Activated CD4-positive, alpha-beta T cell treated with anti-CD3 and anti-CD28 coated beads for 1 hour (primary cell): ENCODE data around the gene NCAPH2.
A peak's percentile ranks its signal among the peaks of the same experiment; 100 is the strongest.

Source experiments
- DNase-seq: peaks from one replicate; pipeline ENCODE4 v3.0.0-alpha.2; 2020

NCAPH2 gene

GRCh38 chr22:50507991-50508884 lies at the start of gene NCAPH2:
TSS of gene NCAPH2 (plus strand) at chr22:50508224. CDS start at chr22:50508338, 114 bp downstream.
- peak; percentile 98 for DNase-seq

DNA sequence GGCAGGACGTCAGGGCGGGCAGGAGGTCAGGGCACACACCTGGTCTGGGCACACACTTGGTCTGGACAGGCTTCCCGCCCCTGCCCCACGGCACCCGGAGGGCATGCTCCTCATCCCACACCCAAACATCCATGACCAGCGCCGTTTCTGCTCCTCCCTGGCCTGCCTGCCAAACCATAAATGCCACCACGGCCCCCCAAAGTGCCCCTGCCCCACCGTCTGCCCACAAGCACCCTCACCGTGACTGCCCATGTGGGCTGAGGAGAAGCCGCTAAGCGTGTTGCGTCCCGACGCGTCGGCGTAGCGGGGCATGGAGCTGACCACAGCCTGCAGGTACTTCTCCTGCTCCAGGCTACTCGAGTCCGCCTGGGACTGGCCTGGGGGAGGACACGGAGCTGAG lies 49.0 kb upstream of the NCAPH2 start:
- DNase-seq: no peak

DNA sequence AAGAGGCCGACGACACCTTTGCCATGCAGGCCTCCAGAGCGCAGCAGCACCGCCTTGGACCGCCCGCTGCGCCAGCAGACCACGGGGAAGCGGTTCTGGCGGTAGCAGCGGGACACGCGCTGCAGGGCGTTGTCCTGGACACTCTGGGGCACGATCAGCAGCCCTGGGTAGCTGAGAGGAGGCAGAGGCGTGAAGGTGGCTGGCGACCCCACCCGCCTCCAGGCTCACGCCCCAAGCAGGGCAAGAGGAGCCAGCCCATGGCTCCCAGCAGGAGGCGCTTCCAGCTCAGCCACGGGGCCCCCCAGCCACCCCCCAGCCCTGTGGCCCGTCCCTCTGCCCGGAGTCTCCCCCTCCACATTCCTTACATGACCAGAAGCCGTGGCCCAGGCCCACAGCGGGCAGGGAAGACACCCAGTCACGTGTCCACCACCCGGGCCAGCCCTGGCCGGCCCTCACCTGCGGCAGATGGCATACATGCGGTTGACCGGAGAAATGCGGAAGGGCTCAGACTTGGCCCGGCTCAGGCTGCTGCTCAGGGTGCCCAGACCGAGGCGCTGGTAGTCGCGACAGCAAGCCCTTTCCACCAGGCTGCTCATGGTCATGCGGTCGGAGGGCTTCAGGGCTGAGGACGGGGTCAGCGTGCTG lies 48.4 kb upstream of the NCAPH2 start:
- no peak for DNase-seq

DNA sequence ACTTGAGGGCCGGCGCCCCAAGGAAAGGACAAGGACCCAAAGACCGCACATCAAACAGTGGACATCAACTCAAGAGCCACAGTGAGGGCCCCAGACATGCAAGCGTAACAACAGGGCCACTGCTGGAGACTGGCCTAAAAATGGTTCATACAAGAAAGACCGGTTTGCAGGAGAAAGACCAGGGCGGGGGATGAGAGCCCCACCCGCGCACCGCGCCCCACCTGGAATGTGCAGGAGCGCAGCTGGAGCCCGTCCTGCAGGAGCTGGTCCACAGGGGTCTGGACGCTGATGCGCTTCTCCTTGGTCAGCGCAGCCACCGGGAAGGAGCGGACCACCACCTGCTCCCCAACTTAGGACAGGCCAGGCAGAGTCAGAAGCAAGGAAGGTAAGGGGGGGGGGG lies 47.1 kb upstream of the NCAPH2 start:
- no peak for DNase-seq

DNA sequence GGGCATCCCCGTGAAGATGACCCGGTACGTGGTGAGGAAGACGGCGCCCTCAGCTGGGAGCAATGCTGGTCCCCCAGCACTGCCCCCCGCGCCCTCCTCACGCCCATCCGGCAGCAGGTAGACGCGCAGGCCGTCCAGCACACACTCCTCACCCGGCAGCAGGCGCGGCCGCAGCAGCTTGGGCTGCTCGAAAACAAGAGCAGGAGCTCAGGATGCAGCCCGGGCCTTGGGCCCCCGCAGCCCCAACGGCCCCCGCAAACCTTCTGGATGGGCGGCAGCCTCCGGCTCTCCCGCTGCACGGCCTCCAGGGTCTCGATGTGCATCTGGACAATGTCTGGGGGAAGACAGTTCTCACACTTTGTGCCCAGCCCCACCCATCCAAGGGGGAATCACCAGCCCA lies 46.5 kb upstream of the NCAPH2 start:
- DNase-seq: no peak

GRCh38 chr22:50461979-50462540 lies 46.0 kb upstream of the NCAPH2 start:
- no peak for DNase-seq

DNA sequence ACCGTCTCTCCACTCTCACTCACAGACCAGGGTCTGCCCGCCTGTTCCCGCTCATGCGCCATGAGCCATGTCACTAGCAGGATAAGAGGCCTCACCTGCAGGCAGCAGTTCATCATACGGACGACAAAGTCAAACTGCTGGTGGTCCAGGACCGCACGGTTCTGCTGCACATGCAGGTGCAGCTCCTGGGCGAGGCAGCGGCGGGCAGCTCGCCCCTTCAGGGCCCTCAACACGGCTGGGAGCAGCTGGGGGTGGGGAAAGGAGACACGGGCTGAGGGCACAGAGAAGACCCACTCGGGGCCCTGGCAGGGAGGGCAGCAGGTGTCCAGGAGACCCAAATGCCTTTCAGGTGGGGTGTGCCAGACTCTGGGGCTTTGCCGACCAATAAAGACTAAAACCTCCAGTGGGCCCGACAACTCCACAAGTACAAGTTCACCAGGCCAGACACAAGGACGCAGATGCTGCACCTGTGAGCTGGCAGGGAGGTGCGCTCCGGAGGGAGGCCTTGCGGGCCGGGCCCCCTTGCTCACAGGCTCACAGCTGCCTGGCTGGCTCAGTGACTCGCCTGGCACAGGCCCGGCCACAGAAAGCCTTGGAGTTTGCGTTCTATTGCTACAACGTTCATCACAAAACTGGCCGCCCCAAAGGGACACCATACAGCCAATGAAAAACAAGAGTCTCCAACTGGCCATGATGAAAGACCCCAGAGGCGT lies 44.7 kb upstream of the NCAPH2 start:
- DNase-seq: no peak

DNA sequence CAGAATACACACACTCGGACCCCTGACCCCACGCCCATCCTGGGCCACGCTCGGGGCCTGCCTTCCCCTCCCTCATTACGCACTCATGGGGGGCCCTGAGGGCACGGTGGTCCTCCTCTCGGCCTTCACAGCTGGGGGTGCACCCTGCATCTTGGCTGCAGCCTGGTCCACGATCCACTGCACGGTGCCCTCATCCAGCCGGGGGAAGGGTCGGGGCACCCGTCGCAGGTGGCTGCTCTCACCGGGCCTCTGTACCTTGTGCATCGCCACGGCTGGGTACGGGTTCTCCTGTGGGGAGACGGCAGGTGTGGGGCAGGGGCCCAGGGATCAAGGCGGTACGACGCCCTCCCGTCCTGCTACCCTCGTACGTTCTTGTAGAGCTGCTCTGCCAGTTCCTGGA lies 43.6 kb upstream of the NCAPH2 start:
- DNase-seq: no peak

DNA sequence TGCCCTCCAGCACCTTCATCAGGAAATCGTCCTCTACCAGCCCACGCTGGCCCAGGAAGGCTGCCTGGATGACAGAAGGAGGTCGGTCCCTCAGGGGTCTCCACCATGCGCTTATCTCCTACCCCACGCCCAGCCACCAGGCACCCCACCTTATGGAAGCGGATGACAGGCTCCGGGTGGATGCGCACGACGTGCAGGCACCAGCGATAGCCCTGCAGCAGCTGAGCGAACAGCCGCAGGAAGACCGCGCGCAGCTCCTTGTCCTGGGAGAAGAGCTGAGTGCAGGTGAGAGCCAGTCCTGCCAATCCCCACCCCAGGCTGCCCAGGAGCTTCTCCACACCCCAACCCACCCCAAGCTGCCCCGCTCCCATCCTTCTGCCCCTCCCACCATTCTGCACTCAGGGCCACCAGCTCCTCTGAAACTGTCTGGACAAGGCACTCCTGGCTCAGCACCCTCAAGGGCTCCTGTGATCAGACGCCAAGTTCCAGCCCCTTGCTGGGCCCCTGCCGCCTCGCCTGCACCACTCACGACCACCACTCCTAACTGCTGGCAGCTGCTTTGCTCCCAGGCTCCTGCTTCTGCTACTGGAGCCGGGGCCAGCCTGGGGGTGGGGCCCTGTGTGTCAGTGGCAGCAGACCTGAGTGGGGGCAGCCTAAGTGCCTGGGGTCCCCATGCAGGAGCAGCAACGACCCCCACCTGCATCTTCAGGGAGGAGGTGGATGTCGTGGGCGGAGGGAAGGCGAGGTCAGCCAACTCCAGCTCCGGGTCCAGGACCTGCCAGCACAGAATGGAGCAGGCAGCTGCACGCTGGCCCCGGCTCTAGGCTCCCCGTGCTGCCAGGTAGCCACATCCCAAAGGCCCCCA lies 42.7 kb upstream of the NCAPH2 start:
- no peak for DNase-seq

DNA sequence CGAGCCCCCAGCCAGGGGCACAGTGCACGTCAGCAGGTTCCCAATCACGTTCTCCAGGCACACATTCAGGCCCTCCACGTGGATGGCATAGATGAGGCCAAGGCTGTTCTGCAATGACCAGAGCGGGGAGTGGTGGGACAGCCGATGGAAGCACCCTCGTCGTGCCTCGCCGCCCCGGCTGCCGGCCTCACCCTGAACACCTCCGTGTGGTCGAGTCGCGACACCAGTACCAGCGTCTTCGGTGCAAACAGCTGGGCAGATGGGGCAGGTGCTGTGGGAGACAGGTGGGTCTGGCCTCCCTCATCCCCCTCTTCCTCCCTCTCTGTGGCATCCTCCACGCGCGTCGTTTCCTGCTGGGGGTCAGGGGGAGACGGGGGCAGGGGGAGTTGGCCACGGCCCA lies 40.7 kb upstream of the NCAPH2 start:
- no peak for DNase-seq

GRCh38 chr22:50467773-50468440 lies 40.1 kb upstream of the NCAPH2 start:
- DNase-seq: no peak

DNA sequence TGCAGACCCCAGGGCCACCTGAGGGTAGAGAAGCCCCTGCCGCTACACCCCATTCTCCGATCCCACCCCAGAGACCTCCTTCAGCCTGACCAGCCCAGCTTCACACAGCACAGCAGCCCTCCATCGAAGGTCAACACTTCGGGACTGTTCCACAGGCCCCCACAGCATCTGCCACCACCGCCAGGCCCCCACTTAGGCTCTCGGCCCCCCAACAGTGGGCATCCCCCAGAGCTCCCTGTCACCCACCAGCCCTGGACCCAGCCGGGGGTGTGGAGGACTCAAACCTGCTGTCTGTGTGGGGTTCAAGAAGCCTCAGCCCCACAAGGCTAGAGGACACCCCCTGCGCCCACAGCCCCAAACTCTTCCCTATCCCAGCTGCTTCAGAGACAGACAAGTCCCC lies 39.4 kb upstream of the NCAPH2 start:
- DNase-seq: no peak

DNA sequence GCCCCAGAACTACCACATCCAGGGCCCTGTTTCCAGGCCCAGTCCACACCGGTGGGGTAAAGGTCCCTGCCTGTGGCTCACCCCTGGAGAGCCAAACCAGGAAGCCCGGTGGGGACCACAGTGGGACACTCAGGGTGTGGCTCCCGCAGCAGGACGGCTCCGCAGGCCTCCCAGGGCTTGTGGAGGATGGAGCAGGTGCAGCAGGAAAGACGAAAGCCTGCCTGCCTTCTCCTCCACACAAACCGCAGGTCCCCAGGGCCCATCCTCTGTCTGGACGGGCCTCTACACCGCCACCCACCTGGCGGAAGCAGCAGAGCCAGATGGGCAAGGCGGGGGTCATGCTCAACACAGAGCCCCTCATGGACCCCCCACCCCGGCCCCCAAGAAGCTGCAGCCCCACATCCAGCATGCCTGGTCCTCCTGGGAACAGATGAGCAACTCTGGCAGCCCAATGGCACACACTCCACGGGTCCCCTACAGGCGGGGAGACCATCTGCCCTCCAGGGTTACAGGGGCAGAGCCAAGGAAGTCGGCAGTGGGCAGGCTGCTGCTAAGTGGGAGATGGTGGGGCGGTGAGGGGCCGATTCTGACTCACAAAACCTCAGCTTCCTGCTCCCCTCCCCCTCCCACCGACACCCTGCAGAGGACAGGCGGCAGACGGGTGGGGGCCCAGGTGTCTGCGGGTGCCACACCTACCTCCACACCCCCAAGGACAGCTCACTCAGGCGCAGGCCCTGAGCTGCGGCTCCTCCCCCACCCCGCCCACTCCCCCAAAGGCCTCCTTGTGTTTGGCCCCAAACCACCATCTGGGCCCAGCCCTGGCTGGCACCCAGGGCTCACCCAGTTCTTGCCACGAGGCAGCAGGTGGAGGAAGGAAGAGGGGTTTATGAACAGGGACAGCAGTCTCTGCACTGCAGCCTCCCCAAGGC lies 38.4 kb upstream of the NCAPH2 start:
- peak; percentile 93 for DNase-seq

DNA sequence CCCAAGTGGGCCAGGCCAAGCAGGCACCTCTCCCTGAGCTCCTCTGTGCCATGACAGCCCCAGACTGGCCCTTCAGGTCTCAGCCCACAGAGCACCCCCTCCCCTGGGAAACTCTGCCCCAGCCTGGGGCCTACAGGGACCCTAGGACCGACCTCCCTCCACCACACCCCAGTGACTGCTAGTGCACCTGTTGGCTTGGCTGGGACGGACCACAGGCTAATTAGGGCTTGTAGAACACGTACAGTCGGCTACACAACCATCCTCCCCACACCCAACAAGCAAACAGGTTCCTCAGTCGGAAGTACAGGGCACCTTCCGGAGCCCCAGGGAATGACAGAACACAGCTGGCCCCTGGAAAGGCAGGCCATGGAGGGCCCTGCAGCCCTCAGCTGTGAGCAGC lies 37.5 kb upstream of the NCAPH2 start:
- DNase-seq: no peak

DNA sequence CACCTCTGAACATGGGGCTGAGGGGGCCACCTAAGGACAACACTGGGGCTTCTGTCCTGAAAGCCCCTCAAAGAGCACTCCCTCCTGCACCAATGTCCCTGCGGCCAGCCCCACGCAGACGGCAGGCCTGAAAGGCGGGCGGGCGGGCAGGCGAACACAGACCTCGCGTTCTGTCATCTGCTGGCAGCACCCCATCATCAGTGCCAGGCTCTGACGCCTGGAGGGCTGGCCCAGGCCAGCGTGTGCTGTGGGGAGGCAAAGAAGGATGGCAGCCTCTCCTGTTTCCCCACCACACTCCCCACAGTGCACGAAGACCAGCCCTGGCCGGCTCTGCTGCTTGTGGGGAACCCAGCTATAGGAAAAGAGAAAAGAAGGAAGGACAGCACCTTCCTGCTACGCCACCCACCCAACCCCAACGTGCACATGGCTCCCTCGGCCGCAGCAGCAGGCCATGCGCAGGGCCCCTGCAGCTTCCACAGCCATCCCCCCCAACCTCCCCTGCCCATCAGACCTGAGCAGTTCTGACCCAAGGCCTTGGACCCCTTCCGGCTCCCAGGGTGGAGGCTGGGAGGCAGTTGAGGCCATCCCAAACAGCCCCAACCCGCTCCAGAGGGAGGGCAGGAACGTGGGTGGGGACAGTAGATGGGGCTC lies 36.7 kb upstream of the NCAPH2 start:
- no peak for DNase-seq

GRCh38 chr22:50471962-50472361 lies 36.1 kb upstream of the NCAPH2 start:
- DNase-seq: no peak

DNA sequence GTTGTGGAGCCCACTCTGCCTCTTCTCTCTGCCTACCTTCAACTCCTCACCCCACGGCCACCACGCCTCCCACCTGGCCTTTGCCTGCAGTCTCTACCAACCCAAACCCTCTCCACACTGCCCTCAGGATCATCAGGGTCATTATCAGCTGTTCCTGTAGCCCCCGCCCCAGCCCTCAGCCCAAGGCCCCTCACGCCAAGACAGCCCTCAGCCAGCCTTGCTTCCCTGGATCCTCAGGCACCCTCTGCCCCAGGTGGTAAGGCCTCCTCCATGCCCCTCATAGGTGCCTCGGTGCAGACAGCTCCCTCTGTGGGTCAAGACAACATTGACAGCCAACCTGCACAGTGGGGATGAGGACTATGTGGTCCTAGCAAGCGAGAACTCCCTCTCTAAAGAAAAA lies 34.9 kb upstream of the NCAPH2 start:
- DNase-seq: peak; percentile 31

- DNase-seq: no peak
These were observed 34.0 kb upstream of the NCAPH2 start for GRCh38 chr22:50473855-50474671.
